Prostate gland (tissue), 2 donors: ENCODE measurements around the gene FKBP10.

Experiments used
- POLR2A ChIP-seq: fragments of 450-650 bp; IDR thresholded peaks from one replicate; pipeline ENCODE4 v1.6.1; 2016; ENCODE audit warnings: antibody characterized with exemption, mild to moderate bottlenecking
- TF ChIP-seq, protein P1 (sequence below), 4 experiments: fragments of 200-600 bp in 2 of 4; fragments of 450-650 bp in 2 of 4; sonication (generic) in 2 of 4; IDR thresholded peaks; 1 replicate in 3 of 4; 2 replicates in 1 of 4; pipeline ENCODE4 v1.5.1; 2016 to 2019; ENCODE audit warnings: antibody characterized with exemption in 4 of 4, mild to moderate bottlenecking in 2 of 4, moderate library complexity in 2 of 4

DNA sequence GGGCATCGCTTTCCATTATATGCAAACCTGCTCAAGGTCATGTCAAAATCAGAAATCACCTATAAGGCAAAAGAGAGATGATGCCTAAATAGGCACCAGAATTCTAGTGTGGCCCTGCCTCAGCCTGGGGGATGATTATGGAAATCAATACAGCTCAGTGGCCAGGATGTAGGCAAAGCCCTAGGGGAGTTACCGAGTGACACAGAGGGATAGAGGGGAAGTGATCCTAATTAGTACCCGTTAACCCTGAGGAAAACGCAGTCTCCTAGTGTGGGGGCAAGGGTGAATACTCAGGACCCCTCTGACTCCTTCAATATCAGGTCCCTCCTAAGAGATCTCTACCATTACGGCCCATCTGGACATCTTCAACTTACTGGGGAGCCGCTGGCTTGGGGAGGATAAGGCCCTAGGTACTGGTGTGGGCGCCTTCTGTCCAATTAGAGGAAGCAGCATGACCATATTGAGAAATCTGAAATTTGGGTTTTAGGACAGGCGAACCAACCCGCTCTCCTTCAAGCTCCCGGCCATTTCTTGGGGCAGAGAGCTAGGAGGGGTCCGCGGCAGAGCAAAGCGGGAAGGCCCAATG is 22.5 kb downstream of the FKBP10 start:
- TF ChIP-seq, protein P1, sequence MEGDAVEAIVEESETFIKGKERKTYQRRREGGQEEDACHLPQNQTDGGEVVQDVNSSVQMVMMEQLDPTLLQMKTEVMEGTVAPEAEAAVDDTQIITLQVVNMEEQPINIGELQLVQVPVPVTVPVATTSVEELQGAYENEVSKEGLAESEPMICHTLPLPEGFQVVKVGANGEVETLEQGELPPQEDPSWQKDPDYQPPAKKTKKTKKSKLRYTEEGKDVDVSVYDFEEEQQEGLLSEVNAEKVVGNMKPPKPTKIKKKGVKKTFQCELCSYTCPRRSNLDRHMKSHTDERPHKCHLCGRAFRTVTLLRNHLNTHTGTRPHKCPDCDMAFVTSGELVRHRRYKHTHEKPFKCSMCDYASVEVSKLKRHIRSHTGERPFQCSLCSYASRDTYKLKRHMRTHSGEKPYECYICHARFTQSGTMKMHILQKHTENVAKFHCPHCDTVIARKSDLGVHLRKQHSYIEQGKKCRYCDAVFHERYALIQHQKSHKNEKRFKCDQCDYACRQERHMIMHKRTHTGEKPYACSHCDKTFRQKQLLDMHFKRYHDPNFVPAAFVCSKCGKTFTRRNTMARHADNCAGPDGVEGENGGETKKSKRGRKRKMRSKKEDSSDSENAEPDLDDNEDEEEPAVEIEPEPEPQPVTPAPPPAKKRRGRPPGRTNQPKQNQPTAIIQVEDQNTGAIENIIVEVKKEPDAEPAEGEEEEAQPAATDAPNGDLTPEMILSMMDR (IDR thresholded peaks at IDR 0.05), result no peak
- TF ChIP-seq POLR2A, result no peak
